HUES64 (cell line): Measurements from ENCODE around the gene B4GALT2.

Experiments
- H3K27ac ChIP-seq: 2 replicates; pipeline ENCODE4 v1.7.0; 2013; ENCODE audit warnings: low read depth, low read length, inconsistent platforms
- H3K27me3 ChIP-seq: 2 replicates; pipeline ENCODE4 v1.6.1; 2013; ENCODE audit warnings: mild to moderate bottlenecking, low read length; ENCODE audit not compliant: insufficient read depth
- H3K36me3 ChIP-seq: 2 replicates; pipeline ENCODE4 v1.6.1; 2013; ENCODE audit warnings: mild to moderate bottlenecking, low read length; ENCODE audit not compliant: insufficient read depth
- H3K4me1 ChIP-seq: 2 replicates; pipeline ENCODE4 v1.6.1; 2013; ENCODE audit warnings: mild to moderate bottlenecking, low read length, moderate library complexity; ENCODE audit not compliant: insufficient read depth
- H3K4me3 ChIP-seq: 2 replicates; pipeline ENCODE4 v1.5.1; 2013; ENCODE audit warnings: mild to moderate bottlenecking, low read length, moderate library complexity
- H3K9ac ChIP-seq: 2 replicates; pipeline ENCODE4 v1.6.1; 2013; ENCODE audit warnings: mild to moderate bottlenecking, low read depth, low read length
- H3K9me3 ChIP-seq: 2 replicates; pipeline ENCODE4 v1.6.1; 2013; ENCODE audit warnings: low read depth, low read length; ENCODE audit not compliant: insufficient read depth
- WGBS: fragments of 150-250, 120-280 bp; methylation state at CpG from one replicate; pipeline ENCODE4 v1.1.7; 2013; ENCODE audit warnings: missing lambda C conversion rate; 5-methylcytosine and 5-hydroxymethylcytosine counted together

B4GALT2 gene

DNA sequence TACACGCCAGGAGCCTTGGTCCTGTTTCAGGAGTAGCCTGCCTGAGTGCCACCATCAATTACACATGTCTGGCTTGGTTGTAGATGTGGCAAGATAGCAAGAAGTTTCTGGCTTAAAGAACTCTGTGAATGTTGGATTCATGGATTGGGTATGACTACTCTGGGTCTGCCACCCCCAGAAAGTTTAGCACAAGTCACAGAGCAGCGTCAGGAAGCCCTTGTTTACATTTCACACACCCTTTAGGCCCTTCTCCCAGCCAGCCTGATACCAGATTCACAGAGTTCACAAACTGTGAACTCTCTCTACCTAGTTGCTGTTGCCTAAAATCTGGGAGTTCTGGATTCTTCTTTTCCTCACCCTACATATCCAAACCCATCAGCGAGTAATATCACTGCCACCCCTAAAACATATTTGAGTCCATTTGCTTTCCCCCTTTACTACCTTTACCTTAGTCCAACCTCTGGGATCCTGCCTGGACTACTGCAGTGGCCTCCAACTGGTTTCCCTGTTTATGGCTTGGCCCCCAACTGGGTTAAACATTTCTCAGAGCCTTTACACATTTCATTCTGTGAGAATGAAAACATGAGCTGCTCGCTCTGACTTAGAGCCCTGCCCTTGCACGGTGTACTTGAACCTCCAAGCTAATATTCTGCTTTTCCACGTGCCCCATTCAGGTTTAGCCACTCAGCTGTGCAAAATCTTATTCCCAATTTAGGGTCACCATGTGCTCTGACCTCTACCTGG lies 8.3 kb downstream of the B4GALT2 start:
- H3K9me3 ChIP-seq, result no peaks in the 10 kb centered on the region
- H3K4me1 ChIP-seq, result 0 out of 2 replicates have a peak, but pooled peaks cover 1% of the 10 kb centered on the region
- peaks cover 35% of the 10 kb centered on the region for H3K36me3 ChIP-seq
- H3K27ac ChIP-seq, result no peak overlapping the region
- no peak overlapping the region for H3K9ac ChIP-seq
- H3K27me3 ChIP-seq, result no peaks in the 10 kb centered on the region
- H3K4me3 ChIP-seq, result no peak overlapping the region
- 86% methylated on average over 6 of the region's 6 CpGs for WGBS

GRCh38 chr1:43990271-43991199 lies 11.5 kb downstream of the B4GALT2 start:
- Histone ChIP-seq H3K4me1 (0 out of 2 replicates have a peak, but pooled peaks cover 5% of the 10 kb centered on the region), H3K9ac (peak overlapping the region; percentile 68), H3K27ac (no peak overlapping the region; the same call in 1 of the 2 replicates), H3K27me3 (no peaks in the 10 kb centered on the region), H3K36me3 (peaks cover 16% of the 10 kb centered on the region), H3K9me3 (no peaks in the 10 kb centered on the region), H3K4me3 (peak overlapping the region; percentile 83)
- WGBS, result 75% methylated on average over 19 of the region's 19 CpGs

DNA sequence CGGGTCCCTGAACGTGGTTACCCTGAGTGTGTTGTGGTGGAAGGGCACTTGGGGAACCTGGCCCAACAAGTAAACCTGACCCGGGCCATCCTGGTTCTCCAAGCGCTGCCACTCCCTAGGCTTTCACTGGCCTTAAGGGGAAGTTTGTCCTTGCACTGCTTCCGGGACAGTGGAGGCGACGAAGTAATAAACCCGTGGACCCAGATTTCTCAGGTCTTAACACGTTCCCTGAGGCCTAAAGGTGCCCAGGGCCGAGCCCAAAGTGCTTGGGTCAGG lies 12.1 kb downstream of the B4GALT2 start:
- Histone ChIP-seq H3K9ac (peak overlapping the region; percentile 68), H3K4me1 (0 out of 2 replicates have a peak, but pooled peaks cover 5% of the 10 kb centered on the region), H3K36me3 (peaks cover 10% of the 10 kb centered on the region; the same call in 1 of the 2 replicates), H3K27me3 (no peaks in the 10 kb centered on the region), H3K9me3 (no peaks in the 10 kb centered on the region), H3K4me3 (peak overlapping the region; percentile 83), H3K27ac (peak overlapping the region; percentile 77; the same call in 1 of the 2 replicates)
- 2% methylated on average over 10 of the region's 10 CpGs for WGBS

DNA sequence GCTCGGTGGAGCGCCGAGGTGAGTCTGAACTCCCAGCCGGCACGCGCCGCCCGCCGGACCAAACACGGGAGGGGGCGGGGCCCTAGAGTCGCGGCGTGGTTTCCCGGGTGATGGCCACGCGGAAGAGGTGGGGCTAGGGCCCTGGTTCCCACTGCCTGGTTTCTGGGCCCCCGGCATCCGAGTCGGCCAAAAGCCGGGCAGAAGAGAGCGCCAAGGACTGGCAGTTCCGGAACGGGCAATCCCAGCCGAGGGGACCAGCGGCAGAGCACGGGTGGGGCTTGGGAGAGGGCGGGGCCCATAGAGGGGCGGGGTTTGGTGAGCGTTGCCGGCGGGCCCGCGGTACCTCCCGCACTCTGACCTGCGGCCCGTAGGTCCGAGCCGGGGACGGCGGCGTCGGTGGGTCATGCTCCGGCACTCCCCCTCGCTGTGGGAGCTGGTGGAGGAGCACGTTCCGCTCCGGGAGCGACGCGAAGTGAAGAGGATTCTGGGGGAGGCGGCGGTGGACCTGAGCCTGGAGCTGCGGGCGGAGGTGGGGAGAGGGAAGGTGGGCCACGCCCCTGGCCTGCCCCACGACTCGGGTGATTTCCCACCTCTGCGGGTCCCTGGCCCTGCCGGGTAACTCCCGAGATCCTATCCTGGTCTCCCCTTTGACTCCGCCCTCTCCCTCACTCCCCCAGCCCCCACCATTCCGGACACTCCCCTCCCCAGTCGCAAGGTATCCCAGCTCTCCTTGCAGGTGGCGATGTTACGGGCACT lies 12.6 kb downstream of the B4GALT2 start, which contains the start of gene CCDC24:
CCDC24 (plus strand) TSS at position 124 of the 756 bp plus-strand sequence; CDS start at position 404, 280 bp downstream.
- H3K9me3 ChIP-seq, result no peaks in the 10 kb centered on the region
- H3K4me1 ChIP-seq, result 0 out of 2 replicates have a peak, but pooled peaks cover 5% of the 10 kb centered on the region
- H3K27ac ChIP-seq, result peak within 1 kb of the TSS; percentile 77; the same call in 1 of the 2 replicates
- H3K36me3 ChIP-seq, result peaks cover 7% of the 10 kb centered on the region; the same call in 1 of the 2 replicates
- no peaks in the 10 kb centered on the region for H3K27me3 ChIP-seq
- H3K4me3 ChIP-seq, result peak within 1 kb of the TSS; percentile 83
- peak within 1 kb of the TSS; percentile 68 for H3K9ac ChIP-seq
- 1% methylated on average over 66 of the region's 66 CpGs for WGBS

- H3K9me3 ChIP-seq, result no peaks in the 10 kb centered on the region
- no peak overlapping the region for H3K27ac ChIP-seq
- peak overlapping the region; percentile 83 for H3K4me3 ChIP-seq
- 0 out of 2 replicates have a peak, but pooled peaks cover 5% of the 10 kb centered on the region for H3K4me1 ChIP-seq
- H3K36me3 ChIP-seq, result peaks cover under 1% of the 10 kb centered on the region; the same call in 1 of the 2 replicates
- WGBS, result 46% methylated on average over 11 of the region's 11 CpGs
- H3K9ac ChIP-seq, result peak overlapping the region; percentile 68
- H3K27me3 ChIP-seq, result no peaks in the 10 kb centered on the region
Measured at GRCh38 chr1:43992232-43992995, 13.4 kb downstream of the B4GALT2 start.

GRCh38 chr1:43993206-43993914 lies 14.3 kb downstream of the B4GALT2 start:
- 0 out of 2 replicates have a peak, but pooled peaks cover 5% of the 10 kb centered on the region for H3K4me1 ChIP-seq
- H3K36me3 ChIP-seq, result no peaks in the 10 kb centered on the region
- no peak overlapping the region for H3K9ac ChIP-seq
- H3K27ac ChIP-seq, result no peak overlapping the region
- H3K9me3 ChIP-seq, result no peaks in the 10 kb centered on the region
- H3K4me3 ChIP-seq, result no peak overlapping the region
- WGBS, result 93% methylated on average over 8 of the region's 9 CpGs
- H3K27me3 ChIP-seq, result no peaks in the 10 kb centered on the region

- Histone ChIP-seq H3K4me1 (0 out of 2 replicates have a peak, but pooled peaks cover 5% of the 10 kb centered on the region), H3K27me3 (no peaks in the 10 kb centered on the region), H3K9me3 (no peaks in the 10 kb centered on the region), H3K9ac (no peak overlapping the region), H3K4me3 (no peak overlapping the region), H3K27ac (no peak overlapping the region), H3K36me3 (no peaks in the 10 kb centered on the region)
- 93% methylated on average over 5 of the region's 7 CpGs for WGBS
Measured at GRCh38 chr1:43994071-43994470, 15.1 kb downstream of the B4GALT2 start.

- Histone ChIP-seq H3K27me3 (no peaks in the 10 kb centered on the region), H3K27ac (no peak overlapping the region), H3K4me1 (0 out of 2 replicates have a peak, but pooled peaks cover 5% of the 10 kb centered on the region), H3K4me3 (no peak overlapping the region), H3K9me3 (no peaks in the 10 kb centered on the region), H3K36me3 (peaks cover 7% of the 10 kb centered on the region; the same call in 1 of the 2 replicates), H3K9ac (no peak overlapping the region)
- WGBS, result 79% methylated on average over 15 of the region's 15 CpGs
Measured at GRCh38 chr1:43994794-43995790, 16.1 kb downstream of the B4GALT2 start.
